ENCODE measurements around the gene ADAM8. TPM values are rescaled to one million over a fixed set of nuclear protein-coding genes. Genes with fewer than 3 reads are reported as not detected.
A peak's percentile ranks its signal among the peaks of the same experiment; 100 is the strongest.
"Not testable (repeated sequence)": the region's sequence is repeated elsewhere in the genome, so short reads cannot be mapped to it uniquely, and the experiment has no call there.

ADAM8 gene
- total RNA-seq, 3 donors from 2014 or later (not counting 1 experiment from before 2014, with no cell fraction given): 357 to 682 (median 425) TPM

DNA sequence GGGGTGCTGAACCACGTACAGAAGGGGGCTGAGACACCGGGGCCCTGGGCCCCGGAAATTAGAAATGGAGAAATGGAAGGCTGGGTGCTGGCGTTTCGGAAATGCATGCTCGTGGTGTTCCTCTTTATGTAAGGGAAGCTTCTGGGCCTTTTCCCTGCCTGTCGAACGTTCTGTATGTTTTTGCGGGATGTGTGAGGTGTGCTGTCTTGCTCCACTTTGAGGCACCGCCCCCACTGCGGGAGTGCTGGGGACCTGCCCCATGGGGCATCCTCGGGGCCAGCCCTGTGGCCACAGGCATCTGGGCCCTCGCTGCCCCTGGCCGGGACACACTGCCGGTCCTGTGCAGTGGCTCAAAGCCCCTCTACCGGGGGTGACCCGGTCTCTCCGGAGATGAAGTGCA is 40.7 kb downstream of the ADAM8 start:
- H3K4me1 Mint-ChIP-seq: peaks cover 5 to 26% of the 10 kb centered on the region in 2 donors
- TF ChIP-seq, protein P1, sequence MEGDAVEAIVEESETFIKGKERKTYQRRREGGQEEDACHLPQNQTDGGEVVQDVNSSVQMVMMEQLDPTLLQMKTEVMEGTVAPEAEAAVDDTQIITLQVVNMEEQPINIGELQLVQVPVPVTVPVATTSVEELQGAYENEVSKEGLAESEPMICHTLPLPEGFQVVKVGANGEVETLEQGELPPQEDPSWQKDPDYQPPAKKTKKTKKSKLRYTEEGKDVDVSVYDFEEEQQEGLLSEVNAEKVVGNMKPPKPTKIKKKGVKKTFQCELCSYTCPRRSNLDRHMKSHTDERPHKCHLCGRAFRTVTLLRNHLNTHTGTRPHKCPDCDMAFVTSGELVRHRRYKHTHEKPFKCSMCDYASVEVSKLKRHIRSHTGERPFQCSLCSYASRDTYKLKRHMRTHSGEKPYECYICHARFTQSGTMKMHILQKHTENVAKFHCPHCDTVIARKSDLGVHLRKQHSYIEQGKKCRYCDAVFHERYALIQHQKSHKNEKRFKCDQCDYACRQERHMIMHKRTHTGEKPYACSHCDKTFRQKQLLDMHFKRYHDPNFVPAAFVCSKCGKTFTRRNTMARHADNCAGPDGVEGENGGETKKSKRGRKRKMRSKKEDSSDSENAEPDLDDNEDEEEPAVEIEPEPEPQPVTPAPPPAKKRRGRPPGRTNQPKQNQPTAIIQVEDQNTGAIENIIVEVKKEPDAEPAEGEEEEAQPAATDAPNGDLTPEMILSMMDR (IDR thresholded peaks at IDR 0.05): no peak
- ATAC-seq (peak in 1 of 3 donors; percentile 14), DNase-seq (no peak)
- intact Hi-C loops (cut with micrococcal nuclease): no loop called here
- peaks cover 30% of the 10 kb centered on the region for H3K27me3 ChIP-seq (ENCODE audit: control insufficient read depth, insufficient read depth, low read length)
- H3K9me3 Mint-ChIP-seq: no peaks in the 10 kb centered on the region
- H3K36me3 ChIP-seq (ENCODE audit: control insufficient read depth, insufficient read depth, low read length): no peaks in the 10 kb centered on the region
- peaks cover 32% of the 10 kb centered on the region for H3K4me1 ChIP-seq (ENCODE audit: control insufficient read depth, insufficient read depth, low read length)
- H3K27ac Mint-ChIP-seq: no peak overlapping the region
- no peak overlapping the region for H3K27ac ChIP-seq (ENCODE audit: low read length)
- no peaks in the 10 kb centered on the region for H3K9me3 ChIP-seq (ENCODE audit: control insufficient read depth, insufficient read depth, low read length)
- peak overlapping the region; percentile 7 for H3K4me3 ChIP-seq (ENCODE audit: low read length)
- no peaks in the 10 kb centered on the region for H3K36me3 Mint-ChIP-seq
- H3K27me3 Mint-ChIP-seq (ENCODE audit: low read depth in 2 of 2): peaks cover 30 to 46% of the 10 kb centered on the region in 2 donors
- peak overlapping the region; percentile 76 for H3K4me3 Mint-ChIP-seq
- 2% methylated on average over 18 of the region's 18 CpGs for WGBS (ENCODE audit: insufficient coverage)

DNA sequence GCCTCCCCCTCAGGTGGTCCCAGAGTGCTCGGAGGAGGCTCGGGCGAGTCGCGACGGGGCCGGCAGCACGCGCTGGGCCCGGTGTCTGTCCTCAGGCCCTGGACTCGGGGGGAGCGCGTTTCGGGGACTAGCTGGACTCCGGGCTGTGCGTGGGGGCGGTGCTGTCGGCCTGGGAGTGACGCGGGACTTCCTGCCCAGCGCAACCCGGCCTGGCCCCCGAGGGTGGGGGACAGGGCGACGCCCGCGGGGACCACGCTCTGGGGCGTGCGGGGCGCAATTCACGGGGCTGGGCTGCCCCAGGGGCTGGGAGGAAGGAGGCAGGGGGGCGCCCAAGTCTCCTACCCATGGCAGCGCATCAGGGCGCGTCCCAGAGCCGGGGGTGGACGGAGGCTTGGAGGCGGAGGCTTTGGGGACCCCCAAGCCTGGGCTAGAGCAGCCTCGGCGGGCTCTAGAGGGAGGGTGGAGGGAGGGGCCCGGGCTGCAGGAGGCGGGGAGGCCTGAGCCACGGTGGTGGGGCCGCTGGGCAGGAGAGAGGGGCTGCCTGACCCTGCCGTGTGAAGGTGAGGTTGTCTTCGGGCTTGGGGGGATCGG is 41.3 kb downstream of the ADAM8 start:
- H3K9me3 ChIP-seq (ENCODE audit: control insufficient read depth, insufficient read depth, low read length): no peaks in the 10 kb centered on the region
- Mint-ChIP-seq H3K9me3 (no peaks in the 10 kb centered on the region), H3K27ac (peak overlapping the region in 1 of 2 donors; percentile 64), H3K4me3 (peak overlapping the region; percentile 76), H3K4me1 (peaks cover 0 to 21% of the 10 kb centered on the region in 2 donors), H3K36me3 (no peaks in the 10 kb centered on the region), H3K27me3 (ENCODE audit: low read depth in 2 of 2) (peaks cover 25 to 42% of the 10 kb centered on the region in 2 donors)
- H3K36me3 ChIP-seq (ENCODE audit: control insufficient read depth, insufficient read depth, low read length): no peaks in the 10 kb centered on the region
- TF ChIP-seq, protein P1 (IDR thresholded peaks at IDR 0.05): no peak
- intact Hi-C loops (cut with micrococcal nuclease): no loop called here
- peak; percentile 65 to 68 (median 66) for ATAC-seq
- no peak overlapping the region for H3K27ac ChIP-seq (ENCODE audit: low read length)
- peaks cover 30% of the 10 kb centered on the region for H3K4me1 ChIP-seq (ENCODE audit: control insufficient read depth, insufficient read depth, low read length)
- H3K27me3 ChIP-seq (ENCODE audit: control insufficient read depth, insufficient read depth, low read length): peaks cover 29% of the 10 kb centered on the region
- no peak for DNase-seq
- H3K4me3 ChIP-seq (ENCODE audit: low read length): peak overlapping the region; percentile 13
- 6% methylated on average over 48 of the region's 48 CpGs for WGBS (ENCODE audit: insufficient coverage)

DNA sequence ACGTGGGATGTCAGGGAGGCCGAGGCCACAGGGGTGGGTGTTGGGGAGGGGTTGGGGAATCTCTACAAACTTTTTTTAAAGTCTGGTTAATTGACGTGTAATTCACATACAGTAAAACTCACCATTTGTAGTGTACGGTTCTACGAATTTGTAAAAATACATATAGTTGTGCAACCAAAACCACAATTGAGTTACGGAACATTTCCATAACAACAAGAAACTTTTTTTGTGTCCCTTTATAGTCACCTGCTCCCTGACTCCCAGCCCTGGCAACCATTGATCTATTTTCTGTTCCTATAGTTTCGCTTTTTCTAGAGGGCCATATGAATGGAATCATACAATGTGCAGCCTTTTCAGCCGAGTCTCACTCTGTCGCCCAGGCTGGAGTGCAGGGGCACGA is 41.9 kb downstream of the ADAM8 start:
- H3K9me3 Mint-ChIP-seq; H3K4me3 ChIP-seq (ENCODE audit: low read length); H3K9me3 ChIP-seq (ENCODE audit: control insufficient read depth, insufficient read depth, low read length); intact Hi-C loops (cut with micrococcal nuclease); DNase-seq; H3K27ac ChIP-seq (ENCODE audit: low read length); H3K36me3 Mint-ChIP-seq; H3K36me3 ChIP-seq (ENCODE audit: control insufficient read depth, insufficient read depth, low read length): not testable (repeated sequence)
- peaks cover 23 to 38% of the 10 kb centered on the region in 2 donors for H3K27me3 Mint-ChIP-seq (ENCODE audit: low read depth in 2 of 2)
- 23% methylated on average over 4 of the region's 10 CpGs for WGBS (ENCODE audit: insufficient coverage)
- H3K4me1 Mint-ChIP-seq: peaks cover 0 to 21% of the 10 kb centered on the region in 2 donors
- Histone ChIP-seq H3K27me3 (ENCODE audit: control insufficient read depth, insufficient read depth, low read length) (peaks cover 29% of the 10 kb centered on the region), H3K4me1 (ENCODE audit: control insufficient read depth, insufficient read depth, low read length) (peaks cover 27% of the 10 kb centered on the region)
- H3K4me3 Mint-ChIP-seq: peak overlapping the region; percentile 73
- peak in 1 of 3 donors; percentile 24 for ATAC-seq
- peak overlapping the region in 1 of 2 donors; percentile 64 for H3K27ac Mint-ChIP-seq

DNA sequence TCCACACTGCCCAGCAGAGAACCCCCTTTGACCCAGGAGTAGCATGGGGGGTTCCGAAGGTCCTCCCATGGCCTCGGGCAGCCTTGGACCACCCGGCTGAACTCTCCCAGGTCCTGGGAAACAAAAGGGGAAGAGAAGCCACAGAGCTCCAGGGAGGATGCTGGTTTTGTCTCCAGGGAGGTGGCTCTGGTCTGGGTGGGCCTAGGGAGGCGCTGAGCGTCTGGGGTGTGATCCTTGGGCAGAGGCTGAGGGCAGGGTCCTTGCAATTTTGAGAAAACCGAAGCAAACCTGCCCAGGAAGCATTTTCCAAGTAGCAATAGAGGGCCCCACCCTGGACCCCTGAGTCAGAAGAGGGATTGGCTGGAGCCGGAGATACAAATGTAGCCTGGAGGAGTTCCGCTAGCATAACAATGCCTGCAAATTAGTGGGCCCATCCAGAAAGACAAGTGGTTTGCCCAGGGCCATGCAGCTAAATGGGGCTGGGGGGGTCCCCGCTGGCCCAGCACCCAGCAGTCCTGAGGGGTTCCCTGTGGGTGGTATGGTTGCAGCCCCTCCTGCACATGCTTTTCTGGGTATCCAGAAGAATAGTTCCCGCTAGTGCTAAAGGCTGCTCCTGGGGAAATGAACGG is 44.6 kb downstream of the ADAM8 start:
- no peaks in the 10 kb centered on the region for H3K36me3 ChIP-seq (ENCODE audit: control insufficient read depth, insufficient read depth, low read length)
- Mint-ChIP-seq H3K36me3 (no peaks in the 10 kb centered on the region), H3K9me3 (no peaks in the 10 kb centered on the region), H3K4me1 (peaks cover 0 to 22% of the 10 kb centered on the region in 2 donors), H3K27ac (no peak overlapping the region), H3K27me3 (ENCODE audit: low read depth in 2 of 2) (peaks cover 37 to 38% of the 10 kb centered on the region in 2 donors), H3K4me3 (no peak overlapping the region)
- H3K27ac ChIP-seq (ENCODE audit: low read length): no peak overlapping the region
- peaks cover 32% of the 10 kb centered on the region for H3K27me3 ChIP-seq (ENCODE audit: control insufficient read depth, insufficient read depth, low read length)
- ATAC-seq (no peak), DNase-seq (no peak)
- no peaks in the 10 kb centered on the region for H3K9me3 ChIP-seq (ENCODE audit: control insufficient read depth, insufficient read depth, low read length)
- 72% methylated on average over 11 of the region's 11 CpGs for WGBS (ENCODE audit: insufficient coverage)
- no peak overlapping the region for H3K4me3 ChIP-seq (ENCODE audit: low read length)
- TF ChIP-seq, protein P1 (IDR thresholded peaks at IDR 0.05): no peak
- intact Hi-C loops (cut with micrococcal nuclease): no loop called here
- H3K4me1 ChIP-seq (ENCODE audit: control insufficient read depth, insufficient read depth, low read length): peaks cover 27% of the 10 kb centered on the region

All from natural killer cell (primary cell).